Heart left ventricle (tissue), 16 donors: ENCODE measurements around the gene ZCWPW1. TPM values are rescaled to one million over a fixed set of nuclear protein-coding genes. Genes with fewer than 3 reads are reported as not detected.

Source experiments
- ATAC-seq, 4 donors: fragments of 200-7000 bp; cut with Tn5 transposase; one replicate each; pipeline ENCODE4 v1.9.1; 2020 to 2022; ENCODE audit warnings: moderate library complexity in 4 of 4, mild to moderate bottlenecking in 3 of 4, moderate number of reproducible peaks in 1 of 4
- DNase-seq, 5 donors: peaks; one replicate each; pipeline ENCODE4 v3.0.0-alpha.2; 2020
- H3K27ac ChIP-seq, 12 donors: fragments of 200-600 bp; sonication (generic) in 4 of 12; one replicate each; pipeline versions ENCODE4 v1.5.0 to v1.8.0; 2016 to 2022; ENCODE audit warnings: mild to moderate bottlenecking in 2 of 12
- H3K27me3 ChIP-seq, 9 donors: fragments of 200-600 bp; sonication (generic) in 2 of 9; one replicate each; pipeline versions ENCODE4 v1.5.1 to v1.8.0; 2016 to 2022; ENCODE audit warnings: mild to moderate bottlenecking in 3 of 9
- H3K36me3 ChIP-seq, 9 donors: fragments of 200-600 bp; sonication (generic) in 2 of 9; one replicate each; pipeline versions ENCODE4 v1.5.0 to v1.8.0; 2018 to 2022; ENCODE audit warnings: mild to moderate bottlenecking in 2 of 9
- H3K4me1 ChIP-seq, 12 donors: fragments of 200-600 bp; sonication (generic) in 4 of 12; one replicate each; pipeline versions ENCODE4 v1.5.0 to v1.8.0; 2016 to 2022; ENCODE audit warnings: mild to moderate bottlenecking in 3 of 12
- H3K4me3 ChIP-seq, 12 donors: fragments of 200-600 bp; sonication (generic) in 4 of 12; one replicate each; pipeline versions ENCODE4 v1.5.0 to v1.8.0; 2017 to 2022; ENCODE audit warnings: mild to moderate bottlenecking in 9 of 12, moderate library complexity in 4 of 12
- H3K9me3 ChIP-seq, 12 donors: fragments of 200-600 bp; sonication (generic) in 4 of 12; one replicate each; pipeline versions ENCODE4 v1.5.0 to v1.8.0; 2016 to 2022; ENCODE audit warnings: mild to moderate bottlenecking in 1 of 12
- CTCF ChIP-seq, 12 donors: fragments of 200-600 bp; sonication (generic) in 4 of 12; IDR thresholded peaks; one replicate each; pipeline versions ENCODE4 v1.5.0 to v1.8.0; 2018 to 2022; ENCODE audit warnings: antibody characterized with exemption in 12 of 12, mild to moderate bottlenecking in 5 of 12
- POLR2A ChIP-seq, 2 donors: fragments of 450-650 bp; IDR thresholded peaks; one replicate each; pipeline ENCODE4 v1.6.1; 2017; ENCODE audit warnings: antibody characterized with exemption in 2 of 2, mild to moderate bottlenecking in 2 of 2, moderate library complexity in 2 of 2
- WGBS, 4 donors: extraction: QIAGEN DNeasy Blood & Tissue Kit in 2 of 4; methylation state at CpG; one replicate each; pipeline versions ENCODE4 v1.1.5 to v1.1.7; 2013 to 2018; 5-methylcytosine and 5-hydroxymethylcytosine counted together
- intact Hi-C, 10 donors: fragments of 100-400 bp; cut with DNase I; formaldehyde crosslinking; loops; one replicate each; pipeline versions ENCODE4 v1.11.1 to v1.14.2; 2022
- polyA plus RNA-seq, 2 donors: library from polyadenylated mRNA; stranded (reverse); fragments of 200-250 nt; gene quantifications; one replicate each; pipeline ENCODE4 v1.2.3, GENCODE V29; 2013
- total RNA-seq, 9 donors: library from RNA; depleted of rRNA in 2 of 9; stranded (reverse); fragments of >200 nt in 2 of 9; fragmentation: NEBNext Ultra II Directional in 3 of 9; extraction: Animal tissue kit (Norgen Biotek cat#: 25700) in 3 of 9; gene quantifications; one replicate each; pipeline versions ENCODE4 v1.1.0 to v1.2.4, GENCODE V29; 2016 to 2023
- donor health status: ischemic (EF 13 %, LVEDD 7.1; RV severe dilation, severe dysfunction).
- donor health status: healthy with polysubstance abuse.
- donor health status: DM: no; HTN: yes; CAD: no.
- donor health status: DM: no; HTN: no; CAD: no.
- donor health status: ischemic (EF 25% LVEDD 6.9; RV normal size, moderate dysfunction).
- donor health status: ischemic (EF 25% LVEDD 5.7; RV mildly dilated, moderate dysfunction).
- donor health status: healthy.
- donor health status: DM: yes; HTN: yes; CAD: no.
- donor health status: ischemic (EF 35%, LVEDD 5.7; RV mildly dilated, moderate dysfunction).
- donor health status: nonischemic (EF 11% LVEDD 7.7; RV severe dilation, severe dysfunction).
- donor health status: DM: yes; HTN: yes; CAD: no.
- donor health status: PGD.
- donor health status: ischemic (EF 29% LVEDD 5.4; RV normal size, mild dysfunction).
- donor health status: nonischemic (EF 23%, LVEDD 6.1; RV moderate dilation, normal function).

The ZCWPW1 gene
- total and polyA plus RNA-seq, 11 donors: 2.8 to 6.4 (median 4.0) TPM

- H3K4me1 ChIP-seq: peaks cover 0 to 85% (median 59%) of the 10 kb centered on the region in 12 donors
Observed at GRCh38 chr7:100472121-100472851, 43.8 kb upstream of the ZCWPW1 start.

GRCh38 chr7:100471021-100471420 lies 42.5 kb upstream of the ZCWPW1 start:
- intact Hi-C loops: loop anchor here in 4 of 10 donors (2.0 to 10.0 kb wide), 4 partner anchors 90 to 384 kb away; partner anchors contain the start of genes GIGYF1 (in 2 of the 4) and SLC12A9 (in 1 of the 4)
- peaks cover 3 to 85% (median 56%) of the 10 kb centered on the region in 12 donors for H3K4me1 ChIP-seq
- H3K27me3 ChIP-seq: no peaks in the 10 kb centered on the region
- no peak overlapping the region for H3K4me3 ChIP-seq
- DNase-seq (no peak), ATAC-seq (no peak)
- H3K27ac ChIP-seq: peak overlapping the region in 4 of 12 donors; percentile 1 to 96 (median 58)
- TF ChIP-seq POLR2A (IDR thresholded peaks at IDR 0.05) (no peak), CTCF (IDR thresholded peaks at IDR 0.05) (no peak)
- H3K36me3 ChIP-seq: peaks cover 0 to 70% (median 44%) of the 10 kb centered on the region in 9 donors
- 34 to 52% (median 45%) methylated on average over 3 to 4 of the region's 4 CpGs for WGBS, 4 donors
- no peaks in the 10 kb centered on the region for H3K9me3 ChIP-seq

More at GRCh38 chr7:100472121-100472851, 43.8 kb upstream of the ZCWPW1 start:
- no peak for TF ChIP-seq POLR2A (IDR thresholded peaks at IDR 0.05)
- H3K36me3 ChIP-seq: peaks cover 0 to 60% (median 38%) of the 10 kb centered on the region in 9 donors
- no peaks in the 10 kb centered on the region for H3K27me3 ChIP-seq
- ATAC-seq (no peak), DNase-seq (no peak)
- intact Hi-C loops: loop anchor here in 4 of 10 donors (5.0 to 10.0 kb wide), 3 partner anchors 210 to 383 kb away; partner anchors contain the start of genes GIGYF1 (in 2 of the 4) and SLC12A9 (in 1 of the 4)
- peak overlapping the region in 5 of 12 donors; percentile 8 to 28 (median 18) for H3K4me3 ChIP-seq
- no peaks in the 10 kb centered on the region for H3K9me3 ChIP-seq
- 29 to 33% (median 31%) methylated on average over 15 to 16 of the region's 16 CpGs for WGBS, 4 donors
- peak overlapping the region in 11 of 12 donors; percentile 54 to 96 (median 74) for H3K27ac ChIP-seq

GRCh38 chr7:100469227-100470044 lies 40.9 kb upstream of the ZCWPW1 start:
- TF ChIP-seq POLR2A (IDR thresholded peaks at IDR 0.05) (peak in 1 of 2 donors; percentile 18), CTCF (IDR thresholded peaks at IDR 0.05) (peak; percentile 82 to 98 (median 94))
- Histone ChIP-seq H3K36me3 (peaks cover 0 to 68% (median 41%) of the 10 kb centered on the region in 9 donors), H3K4me3 (no peak overlapping the region), H3K27me3 (no peaks in the 10 kb centered on the region), H3K9me3 (no peaks in the 10 kb centered on the region), H3K27ac (peak overlapping the region in 10 of 12 donors; percentile 8 to 83 (median 64)), H3K4me1 (peaks cover 3 to 81% (median 48%) of the 10 kb centered on the region in 12 donors)
- peak; percentile 59 to 75 (median 70) for ATAC-seq
- intact Hi-C loops: loop anchor here (1.0 to 10.0 kb wide), 17 partner anchors 13 to 385 kb away; partner anchors contain the start of genes GIGYF1 (in 8 of the 10), NYAP1 (in 5 of the 10), EPO (in 1 of the 10) and POP7 (in 1 of the 10)
- 11 to 27% (median 17%) methylated on average over 10 to 13 of the region's 13 CpGs for WGBS, 4 donors
- DNase-seq: peak; percentile 85 to 93 (median 88)

GRCh38 chr7:100467638-100468373 lies 39.3 kb upstream of the ZCWPW1 start:
- peak overlapping the region in 5 of 12 donors; percentile 0 to 86 (median 77) for H3K27ac ChIP-seq
- H3K4me3 ChIP-seq: no peak overlapping the region
- peaks cover 3 to 65% (median 34%) of the 10 kb centered on the region in 12 donors for H3K4me1 ChIP-seq
- 53 to 63% (median 56%) methylated on average over 16 to 22 of the region's 22 CpGs for WGBS, 4 donors
- DNase-seq: no peak
- TF ChIP-seq CTCF (IDR thresholded peaks at IDR 0.05) (no peak), POLR2A (IDR thresholded peaks at IDR 0.05) (no peak)
- peaks cover 0 to 60% (median 28%) of the 10 kb centered on the region in 9 donors for H3K36me3 ChIP-seq
- H3K27me3 ChIP-seq: no peaks in the 10 kb centered on the region
- intact Hi-C loops: loop anchor here (2.0 to 10.0 kb wide), 12 partner anchors 15 to 259 kb away; partner anchors contain the start of genes GIGYF1 (in 6 of the 10), NYAP1 (in 2 of the 10), EPO (in 1 of the 10) and POP7 (in 1 of the 10)
- ATAC-seq: no peak
- no peaks in the 10 kb centered on the region for H3K9me3 ChIP-seq
